ENCODE measurements around the gene ZNF311. TPM values are rescaled to one million over a fixed set of nuclear protein-coding genes. Genes with fewer than 3 reads are reported as not detected.
A peak's percentile ranks its signal among the peaks of the same experiment; 100 is the strongest.

Gene ZNF311
- total and polyA plus RNA-seq, 9 of the 15 experiments (the other 6 are each of a cell fraction or from before 2014, with no cell fraction given) = 5.1 to 10.0 (median 7.5) TPM

GRCh38 chr6:28953039-28953584 lies 52.0 kb downstream of the ZNF311 start (continued):
- TF ChIP-seq, protein P1, sequence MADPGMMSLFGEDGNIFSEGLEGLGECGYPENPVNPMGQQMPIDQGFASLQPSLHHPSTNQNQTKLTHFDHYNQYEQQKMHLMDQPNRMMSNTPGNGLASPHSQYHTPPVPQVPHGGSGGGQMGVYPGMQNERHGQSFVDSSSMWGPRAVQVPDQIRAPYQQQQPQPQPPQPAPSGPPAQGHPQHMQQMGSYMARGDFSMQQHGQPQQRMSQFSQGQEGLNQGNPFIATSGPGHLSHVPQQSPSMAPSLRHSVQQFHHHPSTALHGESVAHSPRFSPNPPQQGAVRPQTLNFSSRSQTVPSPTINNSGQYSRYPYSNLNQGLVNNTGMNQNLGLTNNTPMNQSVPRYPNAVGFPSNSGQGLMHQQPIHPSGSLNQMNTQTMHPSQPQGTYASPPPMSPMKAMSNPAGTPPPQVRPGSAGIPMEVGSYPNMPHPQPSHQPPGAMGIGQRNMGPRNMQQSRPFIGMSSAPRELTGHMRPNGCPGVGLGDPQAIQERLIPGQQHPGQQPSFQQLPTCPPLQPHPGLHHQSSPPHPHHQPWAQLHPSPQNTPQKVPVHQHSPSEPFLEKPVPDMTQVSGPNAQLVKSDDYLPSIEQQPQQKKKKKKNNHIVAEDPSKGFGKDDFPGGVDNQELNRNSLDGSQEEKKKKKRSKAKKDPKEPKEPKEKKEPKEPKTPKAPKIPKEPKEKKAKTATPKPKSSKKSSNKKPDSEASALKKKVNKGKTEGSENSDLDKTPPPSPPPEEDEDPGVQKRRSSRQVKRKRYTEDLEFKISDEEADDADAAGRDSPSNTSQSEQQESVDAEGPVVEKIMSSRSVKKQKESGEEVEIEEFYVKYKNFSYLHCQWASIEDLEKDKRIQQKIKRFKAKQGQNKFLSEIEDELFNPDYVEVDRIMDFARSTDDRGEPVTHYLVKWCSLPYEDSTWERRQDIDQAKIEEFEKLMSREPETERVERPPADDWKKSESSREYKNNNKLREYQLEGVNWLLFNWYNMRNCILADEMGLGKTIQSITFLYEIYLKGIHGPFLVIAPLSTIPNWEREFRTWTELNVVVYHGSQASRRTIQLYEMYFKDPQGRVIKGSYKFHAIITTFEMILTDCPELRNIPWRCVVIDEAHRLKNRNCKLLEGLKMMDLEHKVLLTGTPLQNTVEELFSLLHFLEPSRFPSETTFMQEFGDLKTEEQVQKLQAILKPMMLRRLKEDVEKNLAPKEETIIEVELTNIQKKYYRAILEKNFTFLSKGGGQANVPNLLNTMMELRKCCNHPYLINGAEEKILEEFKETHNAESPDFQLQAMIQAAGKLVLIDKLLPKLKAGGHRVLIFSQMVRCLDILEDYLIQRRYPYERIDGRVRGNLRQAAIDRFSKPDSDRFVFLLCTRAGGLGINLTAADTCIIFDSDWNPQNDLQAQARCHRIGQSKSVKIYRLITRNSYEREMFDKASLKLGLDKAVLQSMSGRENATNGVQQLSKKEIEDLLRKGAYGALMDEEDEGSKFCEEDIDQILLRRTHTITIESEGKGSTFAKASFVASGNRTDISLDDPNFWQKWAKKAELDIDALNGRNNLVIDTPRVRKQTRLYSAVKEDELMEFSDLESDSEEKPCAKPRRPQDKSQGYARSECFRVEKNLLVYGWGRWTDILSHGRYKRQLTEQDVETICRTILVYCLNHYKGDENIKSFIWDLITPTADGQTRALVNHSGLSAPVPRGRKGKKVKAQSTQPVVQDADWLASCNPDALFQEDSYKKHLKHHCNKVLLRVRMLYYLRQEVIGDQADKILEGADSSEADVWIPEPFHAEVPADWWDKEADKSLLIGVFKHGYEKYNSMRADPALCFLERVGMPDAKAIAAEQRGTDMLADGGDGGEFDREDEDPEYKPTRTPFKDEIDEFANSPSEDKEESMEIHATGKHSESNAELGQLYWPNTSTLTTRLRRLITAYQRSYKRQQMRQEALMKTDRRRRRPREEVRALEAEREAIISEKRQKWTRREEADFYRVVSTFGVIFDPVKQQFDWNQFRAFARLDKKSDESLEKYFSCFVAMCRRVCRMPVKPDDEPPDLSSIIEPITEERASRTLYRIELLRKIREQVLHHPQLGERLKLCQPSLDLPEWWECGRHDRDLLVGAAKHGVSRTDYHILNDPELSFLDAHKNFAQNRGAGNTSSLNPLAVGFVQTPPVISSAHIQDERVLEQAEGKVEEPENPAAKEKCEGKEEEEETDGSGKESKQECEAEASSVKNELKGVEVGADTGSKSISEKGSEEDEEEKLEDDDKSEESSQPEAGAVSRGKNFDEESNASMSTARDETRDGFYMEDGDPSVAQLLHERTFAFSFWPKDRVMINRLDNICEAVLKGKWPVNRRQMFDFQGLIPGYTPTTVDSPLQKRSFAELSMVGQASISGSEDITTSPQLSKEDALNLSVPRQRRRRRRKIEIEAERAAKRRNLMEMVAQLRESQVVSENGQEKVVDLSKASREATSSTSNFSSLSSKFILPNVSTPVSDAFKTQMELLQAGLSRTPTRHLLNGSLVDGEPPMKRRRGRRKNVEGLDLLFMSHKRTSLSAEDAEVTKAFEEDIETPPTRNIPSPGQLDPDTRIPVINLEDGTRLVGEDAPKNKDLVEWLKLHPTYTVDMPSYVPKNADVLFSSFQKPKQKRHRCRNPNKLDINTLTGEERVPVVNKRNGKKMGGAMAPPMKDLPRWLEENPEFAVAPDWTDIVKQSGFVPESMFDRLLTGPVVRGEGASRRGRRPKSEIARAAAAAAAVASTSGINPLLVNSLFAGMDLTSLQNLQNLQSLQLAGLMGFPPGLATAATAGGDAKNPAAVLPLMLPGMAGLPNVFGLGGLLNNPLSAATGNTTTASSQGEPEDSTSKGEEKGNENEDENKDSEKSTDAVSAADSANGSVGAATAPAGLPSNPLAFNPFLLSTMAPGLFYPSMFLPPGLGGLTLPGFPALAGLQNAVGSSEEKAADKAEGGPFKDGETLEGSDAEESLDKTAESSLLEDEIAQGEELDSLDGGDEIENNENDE (IDR thresholded peaks at IDR 0.05; ENCODE audit: low read depth, low read length) = no peak
- no peak for TF ChIP-seq ZNF146 (CRISPR knock-in tag; IDR thresholded peaks at IDR 0.05; ENCODE audit: unreplicated experiment)
- TF ChIP-seq, protein P2, sequence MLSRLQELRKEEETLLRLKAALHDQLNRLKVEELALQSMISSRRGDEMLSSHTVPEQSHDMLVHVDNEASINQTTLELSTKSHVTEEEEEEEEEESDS (CRISPR knock-in tag; IDR thresholded peaks at IDR 0.05) = no peak
- no peak for TF ChIP-seq PRPF4 (IDR thresholded peaks at IDR 0.05; ENCODE audit: insufficient read depth, low read depth, low read length, poor library complexity, severe bottlenecking)
- peak; percentile 53; the same call in 1 of the 2 replicates for TF ChIP-seq GATAD2B (IDR thresholded peaks at IDR 0.05; ENCODE audit: borderline replicate concordance)
- TF ChIP-seq PHB2 (IDR thresholded peaks at IDR 0.05; ENCODE audit: low read depth) = no peak
- TF ChIP-seq ARHGAP35 (IDR thresholded peaks at IDR 0.05; ENCODE audit: partially characterized antibody) = no peak
- TF ChIP-seq POLR2H (tag; IDR thresholded peaks at IDR 0.05; ENCODE audit: low read depth) = peak; percentile 100
- no peak for TF ChIP-seq ZNF316 (IDR thresholded peaks at IDR 0.05)
- TF ChIP-seq, protein P3, sequence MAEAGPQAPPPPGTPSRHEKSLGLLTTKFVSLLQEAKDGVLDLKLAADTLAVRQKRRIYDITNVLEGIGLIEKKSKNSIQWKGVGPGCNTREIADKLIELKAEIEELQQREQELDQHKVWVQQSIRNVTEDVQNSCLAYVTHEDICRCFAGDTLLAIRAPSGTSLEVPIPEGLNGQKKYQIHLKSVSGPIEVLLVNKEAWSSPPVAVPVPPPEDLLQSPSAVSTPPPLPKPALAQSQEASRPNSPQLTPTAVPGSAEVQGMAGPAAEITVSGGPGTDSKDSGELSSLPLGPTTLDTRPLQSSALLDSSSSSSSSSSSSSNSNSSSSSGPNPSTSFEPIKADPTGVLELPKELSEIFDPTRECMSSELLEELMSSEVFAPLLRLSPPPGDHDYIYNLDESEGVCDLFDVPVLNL (CRISPR knock-in tag; IDR thresholded peaks at IDR 0.05; ENCODE audit: low read depth) = no peak
- no peak for TF ChIP-seq ZNF280B (CRISPR knock-in tag; IDR thresholded peaks at IDR 0.05)
- no peak for TF ChIP-seq KAT2B (IDR thresholded peaks at IDR 0.05; ENCODE audit: low read depth, low read length)
- no peak for TF ChIP-seq HNRNPUL1 (IDR thresholded peaks at IDR 0.05; ENCODE audit: low read length)
- no peak for TF ChIP-seq NR3C1 (CRISPR knock-in tag; IDR thresholded peaks at IDR 0.05)
